MM.1S (cell line): Measurements from ENCODE around the gene C2CD2.

Experiments used
- CTCF ChIP-seq: fragments of 300-600 bp; sonication (generic); IDR thresholded peaks from 2 replicates; pipeline ENCODE4 v1.5.1; 2016; ENCODE audit warnings: antibody characterized with exemption, low read length, mixed read lengths
- EZH2phosphoT487 ChIP-seq: fragments of 300-600 bp; sonication (generic); IDR thresholded peaks from 2 replicates; pipeline ENCODE4 v1.6.1; 2018; ENCODE audit warnings: antibody characterized with exemption, low read length

GRCh38 chr21:41961282-41961701 is 7.5 kb upstream of the C2CD2 start:
- TF ChIP-seq CTCF (no peak), EZH2phosphoT487 (no peak)
